Astrocyte (in vitro differentiated cells and primary cell): ENCODE results near the gene CXCR5. TPM values are rescaled to one million over a fixed set of nuclear protein-coding genes. Genes with fewer than 3 reads are reported as not detected.

ENCODE experiments used
- DNase-seq: peaks from one replicate; pipeline ENCODE4 v3.0.0-alpha.2; 2010; ENCODE audit warnings: low read depth
- FAIRE-seq: peaks from 2 replicates; lab custom pipeline; 2011; peaks lifted over from hg19 to GRCh38; lab: Jason Lieb, UNC
- H2AFZ ChIP-seq: 2 replicates; pipeline ENCODE4 v1.6.0; 2012; ENCODE audit warnings: low read depth, low read length, inconsistent platforms
- H3K27ac ChIP-seq: 2 replicates; pipeline ENCODE4 v1.5.1; 2011; ENCODE audit warnings: low read depth, low read length, inconsistent platforms
- H3K27me3 ChIP-seq: 2 replicates; pipeline ENCODE4 v1.6.0; 2011; ENCODE audit warnings: low read length, inconsistent platforms; ENCODE audit not compliant: insufficient read depth
- H3K36me3 ChIP-seq: 2 replicates; pipeline ENCODE4 v1.5.1; 2011; ENCODE audit warnings: low read length, inconsistent platforms; ENCODE audit not compliant: insufficient read depth
- H3K4me1 ChIP-seq: 2 replicates; pipeline ENCODE4 v1.5.1; 2011; ENCODE audit warnings: low read length, inconsistent platforms; ENCODE audit not compliant: insufficient read depth
- H3K4me2 ChIP-seq: 2 replicates; pipeline ENCODE4 v1.6.0; 2012; ENCODE audit warnings: low read length, inconsistent platforms
- H3K4me3 ChIP-seq: 2 replicates; pipeline ENCODE4 v1.5.1; 2011; ENCODE audit warnings: low read depth, mild to moderate bottlenecking, low read length, inconsistent platforms; ENCODE audit not compliant: insufficient read depth
- H3K79me2 ChIP-seq: 2 replicates; pipeline ENCODE4 v1.6.0; 2012; ENCODE audit warnings: mild to moderate bottlenecking, low read length, inconsistent platforms; ENCODE audit not compliant: insufficient read depth
- H3K9ac ChIP-seq: 2 replicates; pipeline ENCODE4 v1.6.0; 2012; ENCODE audit warnings: mild to moderate bottlenecking, low read length, inconsistent platforms
- H3K9me3 ChIP-seq: 2 replicates; pipeline ENCODE4 v1.5.1; 2012; ENCODE audit warnings: low read depth, mild to moderate bottlenecking, low read length, inconsistent platforms; ENCODE audit not compliant: insufficient read depth
- H4K20me1 ChIP-seq: 2 replicates; pipeline ENCODE4 v1.6.0; 2012; ENCODE audit warnings: low read length, inconsistent platforms; ENCODE audit not compliant: insufficient read depth
- H3K27ac Mint-ChIP-seq: one replicate; pipeline ENCODE4 v1.8.0; 2021; ENCODE audit warnings: mild to moderate bottlenecking, mixed read lengths; ENCODE audit not compliant: unreplicated experiment
- H3K27me3 Mint-ChIP-seq: one replicate; pipeline ENCODE4 v1.8.0; 2021; ENCODE audit warnings: low read depth, mixed read lengths; ENCODE audit not compliant: unreplicated experiment
- H3K36me3 Mint-ChIP-seq: one replicate; pipeline ENCODE4 v1.8.0; 2021; ENCODE audit warnings: low read depth, mixed read lengths; ENCODE audit not compliant: unreplicated experiment
- H3K4me1 Mint-ChIP-seq: one replicate; pipeline ENCODE4 v1.8.0; 2021; ENCODE audit warnings: low read depth, mixed read lengths; ENCODE audit not compliant: unreplicated experiment
- H3K4me3 Mint-ChIP-seq: one replicate; pipeline ENCODE4 v1.8.0; 2021; ENCODE audit warnings: mild to moderate bottlenecking, moderate library complexity, mixed read lengths; ENCODE audit not compliant: unreplicated experiment
- H3K9me3 Mint-ChIP-seq: one replicate; pipeline ENCODE4 v1.8.0; 2021; ENCODE audit warnings: mild to moderate bottlenecking, mixed read lengths; ENCODE audit not compliant: unreplicated experiment
- EZH2 ChIP-seq: IDR thresholded peaks from 2 replicates; pipeline ENCODE4 v1.6.1; 2012; ENCODE audit warnings: mild to moderate bottlenecking, low read length, inconsistent platforms; ENCODE audit not compliant: insufficient read depth
- total RNA-seq: library from RNA; stranded (reverse); gene quantifications from 2 replicates; pipeline ENCODE4 v1.2.1, GENCODE V29; 2021
- TF ChIP-seq, protein P1 (sequence below): IDR thresholded peaks from 2 replicates; pipeline ENCODE4 v1.5.1; 2011; ENCODE audit warnings: low read depth, mild to moderate bottlenecking, inconsistent platforms, low read length, moderate library complexity; ENCODE audit not compliant: insufficient read depth

The CXCR5 gene
- total RNA-seq, 1 donor from 2014 or later, result 0.07 TPM

DNA sequence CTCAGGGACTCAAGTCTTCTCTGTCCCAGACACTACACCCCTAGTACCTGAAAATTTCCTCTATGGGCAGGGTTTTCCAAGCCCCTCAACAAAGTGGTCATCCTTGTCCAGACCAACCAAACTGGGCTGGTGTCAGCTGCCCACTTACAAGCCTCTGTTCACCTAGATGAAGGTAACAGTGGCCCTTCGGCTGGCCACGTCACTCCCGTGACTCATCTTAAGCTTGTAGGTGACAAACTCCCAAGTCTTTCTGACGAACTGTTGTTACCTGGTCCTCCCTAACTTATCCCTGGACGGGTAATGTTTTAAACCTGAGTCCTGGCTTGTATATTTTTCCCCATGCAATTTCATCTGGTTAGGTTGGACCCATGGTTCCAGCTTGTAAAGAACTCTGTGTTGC is 4.7 kb downstream of the CXCR5 start:
- Histone ChIP-seq H4K20me1 (no peaks in the 10 kb centered on the region), H3K9ac (peak overlapping the region; percentile 74), H3K79me2 (no peaks in the 10 kb centered on the region), H2AFZ (peak overlapping the region; percentile 68), H3K4me3 (no peak overlapping the region), H3K4me2 (peak overlapping the region; percentile 76), H3K36me3 (no peaks in the 10 kb centered on the region), H3K9me3 (no peaks in the 10 kb centered on the region), H3K27ac (peak overlapping the region; percentile 85), H3K27me3 (no peaks in the 10 kb centered on the region), H3K4me1 (peaks cover 36% of the 10 kb centered on the region)
- DNase-seq, result no peak
- Mint-ChIP-seq H3K36me3 (peaks cover 11% of the 10 kb centered on the region), H3K27ac (peak overlapping the region; percentile 100), H3K9me3 (no peaks in the 10 kb centered on the region), H3K27me3 (no peaks in the 10 kb centered on the region), H3K4me1 (peaks cover 55% of the 10 kb centered on the region), H3K4me3 (peak overlapping the region; percentile 58)
- no peak for FAIRE-seq
- TF ChIP-seq, protein P1, sequence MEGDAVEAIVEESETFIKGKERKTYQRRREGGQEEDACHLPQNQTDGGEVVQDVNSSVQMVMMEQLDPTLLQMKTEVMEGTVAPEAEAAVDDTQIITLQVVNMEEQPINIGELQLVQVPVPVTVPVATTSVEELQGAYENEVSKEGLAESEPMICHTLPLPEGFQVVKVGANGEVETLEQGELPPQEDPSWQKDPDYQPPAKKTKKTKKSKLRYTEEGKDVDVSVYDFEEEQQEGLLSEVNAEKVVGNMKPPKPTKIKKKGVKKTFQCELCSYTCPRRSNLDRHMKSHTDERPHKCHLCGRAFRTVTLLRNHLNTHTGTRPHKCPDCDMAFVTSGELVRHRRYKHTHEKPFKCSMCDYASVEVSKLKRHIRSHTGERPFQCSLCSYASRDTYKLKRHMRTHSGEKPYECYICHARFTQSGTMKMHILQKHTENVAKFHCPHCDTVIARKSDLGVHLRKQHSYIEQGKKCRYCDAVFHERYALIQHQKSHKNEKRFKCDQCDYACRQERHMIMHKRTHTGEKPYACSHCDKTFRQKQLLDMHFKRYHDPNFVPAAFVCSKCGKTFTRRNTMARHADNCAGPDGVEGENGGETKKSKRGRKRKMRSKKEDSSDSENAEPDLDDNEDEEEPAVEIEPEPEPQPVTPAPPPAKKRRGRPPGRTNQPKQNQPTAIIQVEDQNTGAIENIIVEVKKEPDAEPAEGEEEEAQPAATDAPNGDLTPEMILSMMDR, result no peak
- no peak for TF ChIP-seq EZH2

- Histone ChIP-seq H3K4me3 (no peak overlapping the region), H3K36me3 (no peaks in the 10 kb centered on the region), H3K9me3 (no peaks in the 10 kb centered on the region), H2AFZ (no peak overlapping the region), H3K79me2 (no peaks in the 10 kb centered on the region), H3K4me2 (no peak overlapping the region), H3K27ac (peak overlapping the region; percentile 11), H3K9ac (no peak overlapping the region), H3K27me3 (no peaks in the 10 kb centered on the region), H3K4me1 (peaks cover 25% of the 10 kb centered on the region), H4K20me1 (no peaks in the 10 kb centered on the region)
- H3K27ac Mint-ChIP-seq, result peak overlapping the region; percentile 47
- H3K9me3 Mint-ChIP-seq, result no peaks in the 10 kb centered on the region
- H3K36me3 Mint-ChIP-seq, result peaks cover 17% of the 10 kb centered on the region
- no peaks in the 10 kb centered on the region for H3K27me3 Mint-ChIP-seq
- DNase-seq (peak; percentile 71), FAIRE-seq (no peak)
- peaks cover 47% of the 10 kb centered on the region for H3K4me1 Mint-ChIP-seq
- TF ChIP-seq EZH2, result no peak
- TF ChIP-seq, protein P1, result no peak
- H3K4me3 Mint-ChIP-seq, result no peak overlapping the region
These were observed 6.1 kb downstream of the CXCR5 start for GRCh38 chr11:118889797-118890196.

DNA sequence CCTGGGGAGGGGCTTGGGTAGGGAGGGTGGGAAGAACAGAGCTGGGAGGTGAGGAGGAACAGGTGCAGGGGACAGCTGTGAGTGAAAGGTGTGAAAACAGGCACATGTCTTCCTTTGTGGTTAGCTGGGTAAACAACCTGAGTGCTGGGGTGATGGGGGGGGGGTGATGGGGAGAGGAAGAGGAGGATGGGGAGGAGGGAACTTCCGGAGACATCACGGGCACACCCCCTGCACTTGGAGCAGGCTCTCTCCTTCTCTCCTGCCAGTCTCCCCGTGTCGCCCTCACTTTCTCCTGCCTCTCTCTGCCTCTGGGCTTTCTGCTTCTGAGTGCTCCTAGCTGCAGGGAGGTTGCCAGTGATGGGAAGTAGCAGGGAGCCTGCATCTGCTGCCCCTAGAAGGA is 8.8 kb downstream of the CXCR5 start:
- no peak overlapping the region for H3K27ac Mint-ChIP-seq
- no peak overlapping the region for H3K4me3 Mint-ChIP-seq
- H3K9ac ChIP-seq, result no peak overlapping the region
- no peaks in the 10 kb centered on the region for H3K79me2 ChIP-seq
- H3K4me1 ChIP-seq, result peaks cover 17% of the 10 kb centered on the region
- FAIRE-seq (no peak), DNase-seq (no peak)
- H3K9me3 Mint-ChIP-seq, result no peaks in the 10 kb centered on the region
- peaks cover 22% of the 10 kb centered on the region for H3K36me3 Mint-ChIP-seq
- H3K9me3 ChIP-seq, result no peaks in the 10 kb centered on the region
- no peak overlapping the region for H3K27ac ChIP-seq
- no peaks in the 10 kb centered on the region for H3K36me3 ChIP-seq
- no peaks in the 10 kb centered on the region for H3K27me3 Mint-ChIP-seq
- H3K4me3 ChIP-seq, result no peak overlapping the region
- no peaks in the 10 kb centered on the region for H3K27me3 ChIP-seq
- no peak overlapping the region for H3K4me2 ChIP-seq
- TF ChIP-seq EZH2, result no peak
- no peak overlapping the region for H2AFZ ChIP-seq
- peaks cover 45% of the 10 kb centered on the region for H3K4me1 Mint-ChIP-seq
- peaks cover 10% of the 10 kb centered on the region for H4K20me1 ChIP-seq
